GM18870 (cell line): ENCODE measurements around the gene ROR1.

ENCODE experiments used
- ATAC-seq: cut with Tn5 transposase; IDR thresholded peaks from one replicate; pipeline ENCODE4 v1.9.1; 2021; ENCODE audit warnings: moderate library complexity; ENCODE audit not compliant: unreplicated experiment

Gene ROR1

DNA sequence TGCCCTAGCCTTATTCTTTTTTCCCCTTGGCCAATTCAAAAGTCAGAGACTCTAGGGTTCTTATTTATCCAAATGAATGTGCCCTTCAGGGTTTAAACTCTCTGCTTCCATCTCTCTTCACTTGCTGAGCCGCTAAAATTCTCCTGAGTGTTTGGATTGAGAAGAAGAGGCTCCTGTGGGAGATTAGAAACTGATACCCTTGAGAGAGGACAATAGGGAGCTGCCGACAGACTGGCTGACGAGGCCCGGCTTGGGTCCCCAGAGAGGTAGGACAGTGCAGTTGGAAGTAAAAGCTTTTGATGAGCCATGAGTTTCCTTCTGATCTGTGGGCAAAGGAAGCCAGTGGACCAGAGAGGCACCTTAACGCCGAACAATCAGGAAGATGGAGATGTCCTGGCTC, 388.3 kb downstream of the ROR1 start:
- no peak for ATAC-seq

DNA sequence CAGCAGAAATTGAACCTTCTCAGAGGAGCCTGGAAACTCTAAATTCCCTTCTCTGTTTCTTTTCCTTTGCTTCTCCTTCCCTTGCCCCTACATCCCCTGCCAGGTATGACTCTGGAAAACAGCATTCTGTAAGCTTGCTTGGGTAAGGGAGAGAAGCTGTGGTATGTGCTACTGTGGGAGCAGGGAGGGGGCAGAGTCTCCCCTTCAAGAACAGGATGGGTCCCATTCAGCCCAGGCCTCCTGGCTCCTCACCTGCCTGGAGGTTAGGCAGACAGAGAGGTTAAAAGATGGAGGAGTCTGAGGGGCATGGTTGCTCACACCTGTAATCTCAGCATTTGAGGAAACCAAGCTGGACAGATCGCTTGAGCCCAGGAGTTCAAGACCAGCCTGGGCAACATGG, 389.0 kb downstream of the ROR1 start:
- ATAC-seq = no peak

GRCh38 chr1:64163431-64163830, 389.6 kb downstream of the ROR1 start:
- no peak for ATAC-seq

DNA sequence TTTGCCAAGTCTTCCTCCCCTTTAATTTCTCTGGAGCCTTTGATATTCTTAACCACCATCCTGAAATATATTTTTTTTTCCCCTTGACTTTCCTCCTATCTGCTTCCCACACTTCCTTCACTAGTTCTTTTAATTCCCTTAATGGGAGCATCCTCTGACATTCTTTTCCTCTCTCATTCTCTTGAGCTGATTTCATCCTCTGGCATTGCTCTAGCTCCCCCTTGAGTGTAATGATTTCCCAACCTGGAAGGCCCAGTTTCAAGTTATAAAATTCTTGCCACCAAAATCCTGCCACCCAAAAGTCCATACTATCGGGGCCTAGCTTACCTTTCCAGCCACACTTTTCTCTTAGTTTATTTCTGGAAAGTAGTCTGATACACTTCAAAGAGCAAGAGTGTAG, 390.2 kb downstream of the ROR1 start:
- ATAC-seq = no peak

- ATAC-seq = no peak
Observed at GRCh38 chr1:64166629-64167028, 392.8 kb downstream of the ROR1 start.

DNA sequence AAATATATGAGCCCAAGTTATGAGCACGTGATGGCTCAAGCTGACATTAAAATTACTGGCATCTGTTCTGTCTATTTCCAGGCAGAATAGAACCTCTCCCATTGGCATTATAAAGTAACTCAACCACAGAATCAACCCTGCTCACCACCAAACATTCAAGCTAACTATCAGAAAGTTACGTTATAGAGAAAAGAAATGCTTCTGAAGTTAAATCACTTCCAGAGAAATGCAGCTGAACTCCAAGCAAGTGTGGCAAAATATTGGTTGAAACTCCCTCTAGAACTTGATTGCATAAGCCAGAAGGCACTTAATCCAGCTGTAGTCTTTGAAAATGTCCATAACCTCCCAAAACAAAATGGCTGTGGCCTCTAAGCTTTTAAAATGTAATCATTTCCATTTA, 393.4 kb downstream of the ROR1 start:
- ATAC-seq = no peak

DNA sequence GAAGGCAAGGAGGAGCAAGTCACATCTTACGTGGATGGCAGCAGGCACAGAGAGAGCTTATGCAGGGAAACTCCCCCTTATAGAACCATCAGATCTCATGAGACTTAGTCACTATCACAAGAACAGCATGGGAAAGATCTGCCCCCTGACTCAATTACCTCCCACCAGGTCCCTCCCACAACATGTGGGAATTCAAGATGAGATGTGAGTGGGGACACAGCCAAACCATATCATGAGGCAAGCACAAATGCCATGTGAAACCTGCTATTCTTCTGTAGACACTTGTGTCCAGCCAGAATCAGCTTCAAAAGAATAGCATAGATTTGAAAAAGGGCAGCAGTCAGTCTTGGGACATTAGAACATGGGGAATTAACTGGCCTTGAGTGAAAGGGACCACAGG, 397.4 kb downstream of the ROR1 start:
- no peak for ATAC-seq

- ATAC-seq = peak; percentile 78
Observed at GRCh38 chr1:64171797-64172281, 398.0 kb downstream of the ROR1 start.

DNA sequence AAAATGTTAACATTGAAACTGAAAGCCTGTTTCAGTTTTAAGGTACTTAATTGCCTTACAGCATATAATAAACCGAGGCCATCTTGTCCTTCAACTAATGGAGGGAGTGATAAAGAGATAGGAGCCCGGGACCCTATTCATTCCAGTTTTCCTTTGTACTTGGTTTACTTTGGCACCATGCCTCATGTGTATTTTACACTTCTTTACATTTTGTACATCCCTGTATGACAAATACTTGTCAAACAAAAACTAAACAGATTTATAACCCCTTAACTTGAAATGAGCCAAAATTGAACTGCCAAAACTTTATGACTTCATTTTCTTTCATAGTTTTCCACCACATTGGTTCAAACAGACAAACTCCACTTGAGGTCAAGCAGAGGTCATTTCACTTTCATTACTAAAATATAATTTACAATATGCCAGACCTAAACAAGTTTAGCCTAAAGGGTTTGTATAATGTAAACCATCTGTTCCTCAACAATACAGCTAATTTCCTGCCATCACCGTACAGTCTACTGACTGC, 398.7 kb downstream of the ROR1 start:
- ATAC-seq = peak; percentile 36

DNA sequence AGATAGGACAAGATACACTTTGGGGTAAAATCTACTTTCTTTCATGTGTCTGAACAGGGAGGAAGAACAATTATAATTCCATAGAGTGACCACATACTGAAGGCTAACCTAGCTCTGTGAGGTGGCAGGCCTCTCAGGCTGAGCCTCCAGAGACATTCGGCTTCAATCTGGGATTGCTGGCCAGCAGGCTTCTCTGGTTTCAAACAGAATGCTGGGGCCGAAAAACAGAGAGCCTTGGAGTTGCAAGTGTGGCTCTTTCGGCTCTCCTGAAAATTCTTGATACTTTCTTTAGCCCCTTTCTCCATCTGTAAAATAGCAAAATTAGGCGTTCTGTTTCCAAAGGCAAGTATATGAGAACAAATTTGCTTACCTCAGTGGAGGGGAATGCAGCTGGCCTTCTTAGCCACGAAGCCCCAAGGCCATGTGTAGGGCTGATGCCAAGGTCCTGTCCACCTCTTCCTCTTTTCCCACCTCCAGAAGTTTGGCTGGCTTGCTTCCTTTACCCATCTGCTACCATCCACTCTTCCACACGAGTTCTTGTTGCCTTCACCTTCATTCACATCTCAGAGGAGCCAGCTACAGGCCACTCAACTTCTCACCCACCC, 399.6 kb downstream of the ROR1 start:
- ATAC-seq = no peak

GRCh38 chr1:64175639-64176038, 401.8 kb downstream of the ROR1 start:
- no peak for ATAC-seq

DNA sequence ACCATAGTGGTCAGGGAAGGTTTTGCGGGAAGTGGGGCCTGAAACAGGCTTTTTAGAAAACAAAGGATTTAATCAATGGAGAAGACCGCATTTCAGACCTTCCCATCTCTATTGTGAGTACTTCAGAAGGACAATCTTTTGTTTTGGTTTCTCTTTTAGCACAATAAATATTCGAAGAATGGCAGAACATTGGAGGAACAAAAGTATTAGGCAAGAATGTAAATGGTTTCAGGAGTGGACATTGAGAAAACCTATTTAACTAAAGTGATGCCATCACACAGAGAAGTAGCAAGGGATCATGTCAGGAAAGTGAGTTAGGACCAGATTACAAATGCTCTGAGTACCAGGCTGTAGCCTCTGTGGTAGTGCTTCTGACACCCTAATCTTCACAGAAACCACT, 402.8 kb downstream of the ROR1 start:
- ATAC-seq = no peak

DNA sequence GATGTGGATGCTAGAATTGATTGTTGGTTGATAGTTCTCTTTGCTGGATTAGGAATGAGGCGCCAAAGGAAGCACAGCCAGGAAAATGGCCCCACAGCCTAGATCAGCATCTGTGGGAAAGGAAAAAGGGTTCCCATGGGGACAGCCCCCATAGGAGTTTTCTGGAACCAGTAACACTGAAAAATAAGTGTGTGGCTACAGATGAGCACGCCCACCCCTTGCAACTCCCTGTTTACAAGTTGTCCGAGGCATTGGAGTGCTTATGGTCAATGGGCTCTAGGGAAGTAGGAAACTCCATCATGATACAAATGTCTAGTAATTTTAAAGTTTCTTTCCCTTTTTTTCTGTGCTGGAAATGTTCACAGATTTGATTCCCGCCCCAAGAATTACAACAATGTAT, 405.8 kb downstream of the ROR1 start:
- no peak for ATAC-seq

GRCh38 chr1:64182207-64182606, 408.4 kb downstream of the ROR1 start:
- no peak for ATAC-seq

DNA sequence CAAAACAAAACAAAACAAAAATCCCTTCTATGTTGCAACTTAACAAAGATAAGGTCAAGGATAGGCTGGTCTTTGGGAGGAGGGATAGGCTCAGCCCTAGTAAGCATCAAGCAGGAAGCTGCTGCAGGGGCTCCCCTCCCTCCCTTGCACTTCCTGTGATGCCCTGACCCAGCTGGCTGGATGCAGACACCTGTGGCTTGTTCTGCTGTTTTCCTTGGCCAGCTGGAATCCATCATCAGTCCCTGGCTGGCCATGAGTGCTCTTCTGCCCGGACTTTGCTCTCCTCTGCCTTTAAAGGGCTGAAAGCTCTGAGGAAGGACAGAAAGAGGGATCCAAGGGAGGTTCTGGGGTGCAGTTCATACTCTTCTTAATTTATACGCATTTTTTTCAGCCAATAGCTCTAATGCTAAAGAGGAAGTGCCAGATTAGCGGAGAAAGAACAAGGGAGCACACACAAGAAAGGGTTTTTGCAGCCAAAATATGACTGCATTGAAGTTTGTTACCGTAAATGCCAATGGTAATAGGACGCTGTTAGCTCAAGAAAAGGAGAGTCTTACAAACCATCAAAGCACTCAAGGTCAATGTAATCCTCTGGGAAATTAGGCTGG, 409.7 kb downstream of the ROR1 start:
- no peak for ATAC-seq

DNA sequence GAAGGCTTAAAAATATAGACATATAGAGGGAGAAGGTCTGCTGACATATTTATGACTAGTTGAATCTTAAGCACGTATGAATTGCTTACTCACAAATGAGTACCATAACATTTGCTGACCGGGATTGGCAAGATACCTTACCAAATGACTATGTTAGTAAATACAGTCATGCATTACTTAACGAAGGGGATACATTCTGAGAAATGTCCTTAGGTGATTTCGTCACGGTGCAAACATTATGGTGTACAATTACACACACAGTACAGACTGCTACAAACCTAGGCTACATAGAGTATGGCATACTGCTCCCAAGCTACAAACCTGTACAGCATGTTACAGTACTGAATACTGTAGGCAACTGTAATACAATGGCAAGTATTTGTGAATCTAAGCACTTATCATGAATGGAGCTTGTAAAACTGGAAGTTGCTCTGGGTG, 410.2 kb downstream of the ROR1 start:
- ATAC-seq = no peak

DNA sequence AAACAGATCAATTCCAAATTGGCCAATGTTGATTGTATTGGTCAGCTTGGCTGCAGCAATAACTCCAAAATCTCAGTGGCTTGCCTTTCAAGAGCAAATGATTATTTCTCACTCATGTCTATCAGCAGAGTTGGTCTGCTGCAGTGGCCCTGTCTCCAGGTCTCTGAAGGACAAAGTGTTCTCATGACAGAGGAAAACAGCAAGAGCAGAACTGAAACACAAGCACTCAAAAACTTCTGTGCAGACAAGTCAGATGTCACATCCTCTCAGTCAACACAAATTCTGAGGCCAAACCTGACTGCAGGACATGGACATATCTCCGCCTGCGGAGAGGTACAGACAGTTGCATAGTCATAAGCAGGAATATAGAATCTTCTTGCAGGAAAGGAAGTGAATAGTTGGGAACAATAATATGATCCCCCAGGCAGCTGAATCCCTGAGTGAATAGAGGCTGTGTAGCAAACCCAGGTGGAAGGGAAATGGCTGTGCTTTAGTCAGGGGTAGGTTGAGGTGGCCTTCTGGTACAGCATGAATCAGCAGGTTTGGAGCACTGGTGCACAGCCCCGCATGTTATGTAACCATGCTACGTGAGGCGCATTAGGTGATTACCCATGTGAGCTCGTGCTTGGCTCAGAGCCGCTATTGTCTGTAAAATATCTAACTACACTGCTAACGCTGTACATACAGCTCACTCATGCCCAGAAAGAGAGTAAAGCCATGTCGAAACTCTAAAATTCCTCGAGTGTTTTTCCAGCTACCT, 412.5 kb downstream of the ROR1 start:
- no peak for ATAC-seq

DNA sequence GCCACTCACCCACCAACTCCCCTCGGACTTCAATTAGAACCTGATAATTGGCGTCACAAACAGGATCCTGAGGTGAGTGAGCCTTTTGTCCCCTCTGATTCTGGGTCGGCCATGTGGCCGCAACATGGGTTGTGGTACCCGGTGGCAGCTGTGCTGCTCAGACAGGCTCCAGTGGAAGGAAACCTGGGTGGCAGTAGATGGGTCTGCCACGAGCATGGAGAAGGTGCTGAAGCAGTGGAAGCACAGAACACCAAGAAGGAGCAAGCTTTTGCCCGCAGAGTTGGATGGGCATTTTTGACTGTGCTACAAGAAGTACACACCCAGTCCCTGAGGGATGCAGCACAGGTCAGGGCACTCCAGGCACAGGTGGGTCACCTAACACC, 413.1 kb downstream of the ROR1 start:
- no peak for ATAC-seq

- no peak for ATAC-seq
Observed at GRCh38 chr1:64187646-64188045, 413.8 kb downstream of the ROR1 start.

DNA sequence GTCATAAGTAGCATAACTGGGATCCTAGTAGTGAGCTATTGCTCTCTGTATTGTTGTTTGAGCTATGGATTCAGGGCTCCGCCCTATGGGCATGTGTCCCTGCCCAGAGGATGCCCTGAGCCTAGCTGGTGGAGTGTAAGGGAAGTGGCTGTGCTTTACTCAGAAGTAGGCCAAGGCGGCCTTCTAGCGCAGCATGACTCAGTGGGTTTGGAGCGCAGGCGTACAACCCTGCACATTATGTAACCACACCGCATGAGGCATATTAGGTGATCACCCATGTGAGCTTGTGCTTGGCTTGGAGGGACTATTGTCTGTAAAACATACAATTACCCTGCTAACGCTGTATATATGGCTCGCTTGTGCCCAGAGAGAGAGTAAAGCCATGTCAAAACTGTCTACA, 418.5 kb downstream of the ROR1 start:
- ATAC-seq = no peak

- no peak for ATAC-seq
Observed at GRCh38 chr1:64194168-64195080, 420.6 kb downstream of the ROR1 start.
